GM12872 (cell line): ENCODE results near the gene DYNLL2.
A peak's percentile ranks its signal among the peaks of the same experiment; 100 is the strongest.

Experiments used
- CTCF ChIP-seq: IDR thresholded peaks from 3 replicates; pipeline ENCODE4 v1.5.1; 2011; ENCODE audit warnings: low read depth, mild to moderate bottlenecking, low read length, moderate library complexity; ENCODE audit not compliant: insufficient read depth

Gene DYNLL2

DNA sequence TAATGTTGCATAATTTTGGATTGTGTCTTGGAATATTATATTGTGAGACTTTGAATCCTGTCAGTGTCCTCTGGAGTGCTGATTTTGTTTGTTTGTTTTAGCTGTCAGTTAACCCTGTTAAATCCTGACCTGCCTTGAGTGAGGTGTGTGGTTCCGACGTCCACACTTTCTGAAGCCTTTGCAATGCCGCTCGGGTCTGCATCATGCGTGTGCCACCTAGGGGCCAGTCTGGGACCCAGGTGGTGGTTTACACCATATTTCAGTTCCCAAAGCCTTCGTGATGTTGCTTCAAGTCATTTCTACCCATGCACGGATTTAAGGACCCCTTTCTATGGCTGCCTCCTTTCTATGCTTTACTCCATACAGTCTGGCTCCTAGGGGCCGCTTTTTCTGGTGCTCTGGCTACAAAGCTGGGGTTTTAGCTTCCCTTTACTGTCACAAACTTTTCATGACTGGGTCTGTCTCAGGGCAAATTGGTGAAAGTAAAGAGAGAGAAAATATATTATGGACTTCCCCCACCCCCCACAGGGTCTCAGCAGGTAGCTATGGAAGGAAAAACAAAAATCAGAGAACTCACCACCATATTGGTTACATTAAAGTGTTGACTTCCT is 53.6 kb downstream of the DYNLL2 start:
- TF ChIP-seq CTCF: peak; percentile 29; the same call in 1 of the 3 replicates

DNA sequence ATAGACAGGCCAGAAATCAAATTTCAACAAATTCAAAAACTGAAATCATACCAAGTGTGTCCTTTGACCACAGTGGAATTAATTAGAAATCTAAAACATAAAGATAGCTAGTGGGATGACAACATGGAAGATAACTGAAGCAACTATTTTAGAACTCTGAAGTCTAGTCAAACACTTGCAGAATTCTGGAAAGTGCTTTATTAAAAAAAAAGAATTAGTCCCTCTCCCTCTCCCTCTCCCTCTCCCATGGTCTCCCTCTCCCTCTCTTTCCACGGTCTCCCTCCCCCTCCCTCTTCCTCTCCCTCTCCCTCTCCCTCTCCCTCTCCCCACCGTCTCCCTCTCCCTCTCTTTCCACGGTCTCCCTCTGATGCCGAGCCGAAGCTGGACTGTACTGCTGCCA is 58.3 kb downstream of the DYNLL2 start:
- no peak for TF ChIP-seq CTCF

- TF ChIP-seq CTCF: no peak
These were observed 61.6 kb downstream of the DYNLL2 start for GRCh38 chr17:58144801-58145200.
